GM23338 (cell line): ENCODE data around the gene SLC30A5.

ENCODE experiments used
- EZH2 ChIP-seq: fragments of 200-600 bp; sonication (generic); IDR thresholded peaks from one replicate; pipeline ENCODE4 v1.8.0; 2017; ENCODE audit warnings: antibody characterized with exemption, mild to moderate bottlenecking, low read depth; ENCODE audit not compliant: unreplicated experiment
- EZH2phosphoT487 ChIP-seq: fragments of 200-600 bp; sonication (generic); IDR thresholded peaks from one replicate; pipeline ENCODE4 v1.8.1; 2018; ENCODE audit warnings: antibody characterized with exemption; ENCODE audit not compliant: unreplicated experiment
- JUNB ChIP-seq: IDR thresholded peaks from one replicate; pipeline ENCODE4 v1.6.1; 2016; ENCODE audit warnings: antibody characterized with exemption; ENCODE audit not compliant: unreplicated experiment
- POLR2AphosphoS5 ChIP-seq: IDR thresholded peaks from 2 replicates; pipeline ENCODE4 v1.6.1; 2016; ENCODE audit warnings: antibody characterized with exemption, low read depth
- STAT1 ChIP-seq: IDR thresholded peaks from one replicate; pipeline ENCODE4 v1.6.1; 2016; ENCODE audit warnings: antibody characterized with exemption; ENCODE audit not compliant: unreplicated experiment
- TF ChIP-seq, protein P1 (sequence below), 2 experiments: fragments of 200-600 bp in 1 of 2; sonication (generic) in 1 of 2; conservative IDR thresholded peaks; 2 replicates each; pipeline versions ENCODE4 v1.5.1 to v1.6.1; 2016 to 2017; ENCODE audit warnings: antibody characterized with exemption in 2 of 2, low read depth in 2 of 2, mild to moderate bottlenecking in 2 of 2, moderate library complexity in 1 of 2
- TF ChIP-seq, protein P2 (sequence below): IDR thresholded peaks from one replicate; pipeline ENCODE4 v1.6.1; 2018; ENCODE audit warnings: antibody characterized with exemption; ENCODE audit not compliant: unreplicated experiment

DNA sequence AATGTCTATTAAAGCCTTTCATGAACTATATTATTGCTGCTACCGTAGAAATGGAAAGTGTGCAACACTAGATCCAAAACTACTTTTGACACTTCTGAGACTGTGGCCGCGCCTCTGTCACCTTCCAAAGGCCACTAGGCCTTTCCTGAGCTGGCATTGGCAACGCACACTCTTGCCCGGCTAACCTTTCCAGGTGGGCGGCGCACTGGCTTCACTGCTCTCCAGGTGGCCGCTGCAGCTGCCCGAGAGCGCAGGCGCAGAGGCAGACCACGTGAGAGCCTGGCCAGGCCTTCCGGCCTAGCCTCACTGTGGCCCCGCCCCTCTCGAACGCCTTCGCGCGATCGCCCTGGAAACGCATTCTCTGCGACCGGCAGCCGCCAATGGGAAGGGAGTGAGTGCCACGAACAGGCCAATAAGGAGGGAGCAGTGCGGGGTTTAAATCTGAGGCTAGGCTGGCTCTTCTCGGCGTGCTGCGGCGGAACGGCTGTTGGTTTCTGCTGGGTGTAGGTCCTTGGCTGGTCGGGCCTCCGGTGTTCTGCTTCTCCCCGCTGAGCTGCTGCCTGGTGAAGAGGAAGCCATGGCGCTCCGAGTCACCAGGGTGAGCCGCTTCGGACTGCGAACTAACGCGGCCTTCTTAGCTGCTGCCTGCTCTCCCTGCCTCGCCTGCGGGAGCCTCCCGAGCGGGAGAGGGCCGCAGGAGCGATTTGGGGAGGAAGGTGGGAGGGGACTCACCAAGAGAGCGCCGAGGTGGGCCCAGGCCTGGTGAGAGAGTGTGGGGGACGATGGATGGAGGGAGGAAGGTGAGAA is 73.1 kb downstream of the SLC30A5 start, which contains the start of gene CCNB1:
- TF ChIP-seq, protein P1, sequence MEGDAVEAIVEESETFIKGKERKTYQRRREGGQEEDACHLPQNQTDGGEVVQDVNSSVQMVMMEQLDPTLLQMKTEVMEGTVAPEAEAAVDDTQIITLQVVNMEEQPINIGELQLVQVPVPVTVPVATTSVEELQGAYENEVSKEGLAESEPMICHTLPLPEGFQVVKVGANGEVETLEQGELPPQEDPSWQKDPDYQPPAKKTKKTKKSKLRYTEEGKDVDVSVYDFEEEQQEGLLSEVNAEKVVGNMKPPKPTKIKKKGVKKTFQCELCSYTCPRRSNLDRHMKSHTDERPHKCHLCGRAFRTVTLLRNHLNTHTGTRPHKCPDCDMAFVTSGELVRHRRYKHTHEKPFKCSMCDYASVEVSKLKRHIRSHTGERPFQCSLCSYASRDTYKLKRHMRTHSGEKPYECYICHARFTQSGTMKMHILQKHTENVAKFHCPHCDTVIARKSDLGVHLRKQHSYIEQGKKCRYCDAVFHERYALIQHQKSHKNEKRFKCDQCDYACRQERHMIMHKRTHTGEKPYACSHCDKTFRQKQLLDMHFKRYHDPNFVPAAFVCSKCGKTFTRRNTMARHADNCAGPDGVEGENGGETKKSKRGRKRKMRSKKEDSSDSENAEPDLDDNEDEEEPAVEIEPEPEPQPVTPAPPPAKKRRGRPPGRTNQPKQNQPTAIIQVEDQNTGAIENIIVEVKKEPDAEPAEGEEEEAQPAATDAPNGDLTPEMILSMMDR (conservative IDR thresholded peaks at IDR 0.05; ENCODE audit: low read depth in 2 of 2), result 0 out of 4 replicates have a peak, but pooled peaks of 1 of the 2 experiments have one; percentile 2
- TF ChIP-seq, protein P2, sequence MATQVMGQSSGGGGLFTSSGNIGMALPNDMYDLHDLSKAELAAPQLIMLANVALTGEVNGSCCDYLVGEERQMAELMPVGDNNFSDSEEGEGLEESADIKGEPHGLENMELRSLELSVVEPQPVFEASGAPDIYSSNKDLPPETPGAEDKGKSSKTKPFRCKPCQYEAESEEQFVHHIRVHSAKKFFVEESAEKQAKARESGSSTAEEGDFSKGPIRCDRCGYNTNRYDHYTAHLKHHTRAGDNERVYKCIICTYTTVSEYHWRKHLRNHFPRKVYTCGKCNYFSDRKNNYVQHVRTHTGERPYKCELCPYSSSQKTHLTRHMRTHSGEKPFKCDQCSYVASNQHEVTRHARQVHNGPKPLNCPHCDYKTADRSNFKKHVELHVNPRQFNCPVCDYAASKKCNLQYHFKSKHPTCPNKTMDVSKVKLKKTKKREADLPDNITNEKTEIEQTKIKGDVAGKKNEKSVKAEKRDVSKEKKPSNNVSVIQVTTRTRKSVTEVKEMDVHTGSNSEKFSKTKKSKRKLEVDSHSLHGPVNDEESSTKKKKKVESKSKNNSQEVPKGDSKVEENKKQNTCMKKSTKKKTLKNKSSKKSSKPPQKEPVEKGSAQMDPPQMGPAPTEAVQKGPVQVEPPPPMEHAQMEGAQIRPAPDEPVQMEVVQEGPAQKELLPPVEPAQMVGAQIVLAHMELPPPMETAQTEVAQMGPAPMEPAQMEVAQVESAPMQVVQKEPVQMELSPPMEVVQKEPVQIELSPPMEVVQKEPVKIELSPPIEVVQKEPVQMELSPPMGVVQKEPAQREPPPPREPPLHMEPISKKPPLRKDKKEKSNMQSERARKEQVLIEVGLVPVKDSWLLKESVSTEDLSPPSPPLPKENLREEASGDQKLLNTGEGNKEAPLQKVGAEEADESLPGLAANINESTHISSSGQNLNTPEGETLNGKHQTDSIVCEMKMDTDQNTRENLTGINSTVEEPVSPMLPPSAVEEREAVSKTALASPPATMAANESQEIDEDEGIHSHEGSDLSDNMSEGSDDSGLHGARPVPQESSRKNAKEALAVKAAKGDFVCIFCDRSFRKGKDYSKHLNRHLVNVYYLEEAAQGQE, result peak; percentile 24
- TF ChIP-seq POLR2AphosphoS5 (peak; percentile 98), EZH2 (no peak), EZH2phosphoT487 (no peak), JUNB (no peak), STAT1 (no peak)
